SK-N-MC (cell line): ENCODE data around the gene PARP6.

Source experiments
- EZH2 ChIP-seq: fragments of 200-600 bp; sonication (generic); IDR thresholded peaks from one replicate; pipeline ENCODE4 v1.6.1; 2017; ENCODE audit warnings: antibody characterized with exemption
- FOXP2 ChIP-seq: optimal IDR thresholded peaks from 2 replicates; pipeline ENCODE3; 2011; ENCODE audit warnings: mild to moderate bottlenecking, moderate library complexity; ENCODE audit not compliant: insufficient read depth; ENCODE audit errors: extremely low read length, control extremely low read depth
- POLR2AphosphoS5 ChIP-seq: IDR thresholded peaks from 2 replicates; pipeline ENCODE4 v1.6.1; 2012; ENCODE audit warnings: mild to moderate bottlenecking, low read depth, low read length, borderline replicate concordance

DNA sequence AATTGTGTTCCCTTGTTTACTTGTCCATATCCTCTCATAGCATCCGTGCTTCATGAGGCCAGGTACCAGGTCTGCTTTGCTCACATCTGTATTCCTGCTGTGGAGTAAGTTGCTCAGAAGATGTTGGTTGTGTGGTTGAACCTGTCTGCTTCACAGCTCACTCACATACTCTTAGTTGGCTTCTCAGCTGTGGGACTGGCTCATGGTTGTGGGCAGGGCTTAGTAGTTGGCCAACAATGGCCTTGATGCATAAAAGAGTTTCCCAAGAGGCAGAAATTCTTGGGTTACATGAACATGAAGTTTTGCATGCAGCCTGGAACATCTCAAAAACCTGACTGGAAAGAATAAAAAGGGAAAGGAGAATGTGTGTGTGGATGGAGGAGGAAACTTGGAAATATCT lies 30.6 kb upstream of the PARP6 start:
- no peak for TF ChIP-seq POLR2AphosphoS5
- no peak for TF ChIP-seq EZH2
- no peak for TF ChIP-seq FOXP2
